Sigmoid colon (tissue), 3 donors: ENCODE results near the gene DENND4A.

Source experiments
- CTCF ChIP-seq, 4 experiments: fragments of 450-650 bp in 3 of 4; fragments of 200-600 bp in 1 of 4; IDR thresholded peaks; one replicate each; pipeline ENCODE4 v1.5.1; 2016 to 2019; ENCODE audit warnings: antibody characterized with exemption in 4 of 4, mild to moderate bottlenecking in 3 of 4, moderate library complexity in 2 of 4
- POLR2A ChIP-seq, 2 donors: fragments of 450-650 bp; IDR thresholded peaks; one replicate each; pipeline ENCODE4 v1.6.1; 2016; ENCODE audit warnings: antibody characterized with exemption in 2 of 2, mild to moderate bottlenecking in 2 of 2, moderate library complexity in 2 of 2

- TF ChIP-seq POLR2A (IDR thresholded peaks at IDR 0.05) (no peak), CTCF (IDR thresholded peaks at IDR 0.05) (no peak)
Observed at GRCh38 chr15:65835447-65835846, 43.4 kb upstream of the DENND4A start.
